SHP77 (cell line): Measurements from ENCODE around the gene SLC44A3.

Experiments
- DNase-seq, 2 experiments: peaks; one replicate each; lab custom pipeline; 2025; lab: John Stamatoyannopoulos, UW

SLC44A3 gene

GRCh38 chr1:94874423-94874822 lies 54.3 kb downstream of the SLC44A3 start:
- DNase-seq, result no peak

- DNase-seq, result no peak
Measured at GRCh38 chr1:94875794-94876193, 55.6 kb downstream of the SLC44A3 start.

GRCh38 chr1:94876362-94876761 lies 56.2 kb downstream of the SLC44A3 start:
- DNase-seq, result no peak

- no peak for DNase-seq
Measured at GRCh38 chr1:94878329-94878728, 58.2 kb downstream of the SLC44A3 start.

GRCh38 chr1:94883691-94884090 lies 63.5 kb downstream of the SLC44A3 start:
- DNase-seq, result no peak

GRCh38 chr1:94884106-94884505 lies 63.9 kb downstream of the SLC44A3 start:
- no peak for DNase-seq

- DNase-seq, result no peak
Measured at GRCh38 chr1:94884507-94884906, 64.3 kb downstream of the SLC44A3 start.

- DNase-seq, result no peak
Measured at GRCh38 chr1:94886361-94886760, 66.2 kb downstream of the SLC44A3 start.

- DNase-seq, result no peak
Measured at GRCh38 chr1:94887106-94887505, 66.9 kb downstream of the SLC44A3 start.

GRCh38 chr1:94887603-94888171 lies 67.5 kb downstream of the SLC44A3 start:
- DNase-seq, result no peak

GRCh38 chr1:94888201-94888600 lies 68.0 kb downstream of the SLC44A3 start:
- no peak for DNase-seq

GRCh38 chr1:94892604-94893254 lies 72.6 kb downstream of the SLC44A3 start:
- no peak for DNase-seq

- no peak for DNase-seq
Measured at GRCh38 chr1:94894630-94895029, 74.5 kb downstream of the SLC44A3 start.

- no peak for DNase-seq
Measured at GRCh38 chr1:94895518-94895917, 75.4 kb downstream of the SLC44A3 start.

GRCh38 chr1:94898491-94899385 lies 78.6 kb downstream of the SLC44A3 start:
- no peak for DNase-seq

GRCh38 chr1:94899756-94900155 lies 79.6 kb downstream of the SLC44A3 start:
- no peak for DNase-seq

- no peak for DNase-seq
Measured at GRCh38 chr1:94901841-94902240, 81.7 kb downstream of the SLC44A3 start.

- DNase-seq, result no peak
Measured at GRCh38 chr1:94903280-94904009, 83.3 kb downstream of the SLC44A3 start.

- DNase-seq, result no peak
Measured at GRCh38 chr1:94905207-94905606, 85.0 kb downstream of the SLC44A3 start.

GRCh38 chr1:94906382-94906781 lies 86.2 kb downstream of the SLC44A3 start:
- DNase-seq, result no peak

GRCh38 chr1:94907136-94907535 lies 87.0 kb downstream of the SLC44A3 start:
- DNase-seq, result no peak

- DNase-seq, result no peak
Measured at GRCh38 chr1:94908190-94908589, 88.0 kb downstream of the SLC44A3 start.
